GM19035 (cell line): ENCODE data around the gene PAK4.
"Not testable (repeated sequence)": the region's sequence is repeated elsewhere in the genome, so short reads cannot be mapped to it uniquely, and the experiment has no call there.

ENCODE experiments used
- ATAC-seq: cut with Tn5 transposase; IDR thresholded peaks from one replicate; pipeline ENCODE4 v1.9.1; 2021; ENCODE audit not compliant: unreplicated experiment

PAK4 gene

DNA sequence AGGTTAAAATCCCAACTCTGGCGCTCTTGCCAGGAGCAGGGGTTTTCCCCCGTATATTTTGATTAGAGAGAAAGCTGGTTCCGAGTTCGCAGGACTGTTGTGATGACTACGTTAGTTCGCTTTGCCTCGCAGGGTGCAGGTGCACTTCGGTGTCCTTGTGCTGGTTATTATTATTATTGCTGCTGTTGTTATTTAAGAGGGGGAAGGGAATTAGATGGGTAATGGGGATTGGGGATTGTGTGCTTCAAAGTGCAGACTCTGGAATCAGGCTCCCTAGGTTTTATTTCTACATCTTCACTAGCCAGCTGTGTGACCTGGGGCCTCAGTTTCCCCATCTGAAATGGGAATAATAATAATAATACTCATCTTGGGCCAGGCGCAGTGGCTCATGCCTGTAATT lies 26.2 kb upstream of the PAK4 start:
- no peak for ATAC-seq

DNA sequence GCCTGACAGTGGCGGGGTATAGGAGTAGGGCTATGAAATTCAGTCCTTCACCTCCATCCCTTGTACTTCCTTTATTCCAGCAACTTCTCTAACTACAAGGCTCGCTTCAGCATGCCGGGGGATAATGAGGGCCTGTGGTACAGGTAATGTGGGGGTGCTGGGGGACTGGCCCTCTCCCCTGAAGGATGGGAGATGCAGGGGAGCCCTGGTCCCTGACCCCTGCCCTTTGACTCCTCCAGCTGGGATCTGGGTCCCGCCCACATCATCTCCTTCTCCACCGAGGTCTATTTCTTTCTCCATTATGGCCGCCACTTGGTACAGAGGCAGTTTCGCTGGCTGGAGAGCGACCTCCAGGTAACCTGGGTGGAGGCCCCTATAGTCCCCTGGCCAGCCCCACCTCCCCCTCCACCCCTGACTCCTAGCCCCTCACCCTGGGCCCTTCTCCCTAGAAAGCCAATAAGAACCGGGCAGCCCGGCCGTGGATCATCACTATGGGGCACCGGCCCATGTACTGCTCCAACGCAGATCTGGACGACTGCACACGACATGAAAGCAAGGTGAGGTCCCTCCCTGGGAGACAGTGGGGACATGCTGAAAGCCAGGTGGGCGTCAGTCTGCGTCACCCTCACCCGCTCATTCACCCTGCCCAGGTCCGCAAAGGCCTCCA lies 25.0 kb upstream of the PAK4 start:
- ATAC-seq = no peak

DNA sequence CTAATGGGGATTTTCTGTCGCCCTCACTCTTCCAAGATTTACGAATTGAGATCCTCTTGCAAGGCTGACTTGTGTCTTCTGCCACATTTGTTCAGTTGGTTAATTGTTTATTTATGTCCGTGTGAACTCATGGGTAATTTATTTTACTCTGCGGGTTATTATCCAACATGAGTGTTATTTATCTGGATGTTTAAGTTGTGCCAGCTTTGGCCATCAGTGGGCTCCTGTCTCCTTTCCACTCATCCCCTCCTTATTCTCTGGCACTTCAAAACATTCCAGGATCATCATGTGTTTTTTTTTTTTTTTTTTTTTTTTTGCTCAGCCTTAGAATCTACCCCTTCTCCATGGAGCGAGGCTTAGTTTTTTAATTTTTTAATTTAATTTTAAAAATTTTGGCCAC lies 22.4 kb upstream of the PAK4 start:
- no peak for ATAC-seq

DNA sequence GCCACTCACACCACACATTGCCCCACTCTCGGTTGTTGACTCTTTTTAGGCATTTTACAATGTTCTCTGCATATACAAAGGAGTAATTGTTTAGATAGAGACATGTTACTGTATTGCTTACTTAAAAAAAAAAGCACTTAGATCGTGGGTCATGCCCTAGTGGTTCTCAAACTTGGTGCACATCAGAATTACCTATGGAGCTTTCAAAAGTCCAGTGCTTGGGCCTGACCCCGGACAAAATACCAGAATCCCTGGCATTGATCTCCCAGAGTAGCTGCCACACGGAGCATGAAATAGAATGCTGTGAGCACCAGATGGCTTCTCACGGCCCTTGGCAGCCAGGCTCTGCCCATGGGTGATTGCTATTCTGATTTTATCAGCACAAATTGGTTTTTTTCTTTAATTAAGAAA lies 21.4 kb upstream of the PAK4 start:
- ATAC-seq = no peak

DNA sequence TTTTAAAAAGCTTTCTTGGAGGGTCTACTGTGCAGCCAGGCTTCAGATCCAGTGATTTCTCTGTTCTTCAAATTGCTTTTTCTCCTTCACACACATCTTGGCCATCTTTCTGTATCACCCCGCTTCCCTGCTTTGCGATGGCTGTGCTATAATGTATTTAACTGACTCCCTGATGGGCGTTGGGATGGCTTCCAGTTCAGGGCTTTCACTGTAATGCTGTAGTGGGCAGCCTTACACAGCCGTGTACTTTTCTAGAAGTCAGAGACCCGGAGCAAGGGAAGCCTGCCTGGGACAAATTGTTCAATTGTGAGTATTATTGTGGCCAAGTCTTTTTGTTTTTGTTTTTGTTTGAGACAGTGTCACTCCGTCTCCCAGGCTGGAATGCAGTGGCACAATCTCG lies 19.4 kb upstream of the PAK4 start:
- ATAC-seq = no peak

DNA sequence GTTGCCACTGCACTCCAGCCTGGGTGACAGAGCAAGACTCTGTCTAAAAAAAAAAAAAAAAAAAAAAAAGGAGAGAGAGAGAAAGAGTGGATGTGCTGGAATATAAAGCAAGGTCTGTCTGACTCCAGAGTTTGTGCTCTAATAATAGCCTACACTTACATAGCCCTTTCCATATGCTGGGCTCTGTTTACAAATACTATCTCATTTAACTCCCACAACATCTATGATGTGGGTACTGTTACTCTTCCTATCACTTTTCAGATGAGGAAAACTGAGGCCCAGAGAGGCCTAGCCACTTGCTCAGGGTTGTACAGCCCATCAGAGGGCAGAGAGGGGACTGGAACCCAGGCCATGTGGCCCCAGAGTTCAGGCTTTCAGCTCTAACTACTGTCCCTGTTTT lies 15.9 kb upstream of the PAK4 start:
- no peak for ATAC-seq

DNA sequence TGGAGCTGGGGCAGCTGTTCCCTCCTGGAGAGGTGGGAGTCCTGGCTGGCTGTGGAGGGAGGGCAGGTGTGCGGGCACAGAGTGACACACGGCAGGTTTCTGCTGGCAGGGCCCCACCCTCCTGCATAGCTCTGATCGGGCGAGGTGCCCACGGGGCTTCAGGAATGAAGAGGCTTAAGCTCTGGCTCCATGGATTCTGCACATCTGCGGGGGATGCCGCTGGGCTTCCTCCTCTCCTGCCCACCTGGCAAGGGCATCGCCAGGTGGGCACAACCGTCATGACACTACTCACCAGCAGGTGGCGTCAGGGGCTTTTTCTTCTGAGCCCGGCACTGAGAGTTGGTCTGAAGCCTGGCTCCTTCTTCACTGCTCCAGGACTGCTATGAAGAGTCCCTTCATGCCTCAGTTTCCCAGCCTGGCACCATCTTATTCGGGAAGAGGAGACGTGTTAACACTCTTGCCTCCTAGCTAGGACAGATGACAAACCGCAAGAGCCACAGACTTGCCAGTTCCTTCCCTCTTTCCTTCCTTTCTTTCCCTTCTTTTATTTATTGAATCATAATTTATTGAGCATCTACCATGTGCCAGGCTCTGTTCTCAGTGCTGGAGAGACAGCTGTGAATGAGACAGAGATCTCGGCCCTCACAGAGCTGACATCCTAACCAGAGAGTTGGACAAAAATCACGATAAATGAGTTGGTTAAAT lies 15.2 kb upstream of the PAK4 start:
- ATAC-seq = no peak

DNA sequence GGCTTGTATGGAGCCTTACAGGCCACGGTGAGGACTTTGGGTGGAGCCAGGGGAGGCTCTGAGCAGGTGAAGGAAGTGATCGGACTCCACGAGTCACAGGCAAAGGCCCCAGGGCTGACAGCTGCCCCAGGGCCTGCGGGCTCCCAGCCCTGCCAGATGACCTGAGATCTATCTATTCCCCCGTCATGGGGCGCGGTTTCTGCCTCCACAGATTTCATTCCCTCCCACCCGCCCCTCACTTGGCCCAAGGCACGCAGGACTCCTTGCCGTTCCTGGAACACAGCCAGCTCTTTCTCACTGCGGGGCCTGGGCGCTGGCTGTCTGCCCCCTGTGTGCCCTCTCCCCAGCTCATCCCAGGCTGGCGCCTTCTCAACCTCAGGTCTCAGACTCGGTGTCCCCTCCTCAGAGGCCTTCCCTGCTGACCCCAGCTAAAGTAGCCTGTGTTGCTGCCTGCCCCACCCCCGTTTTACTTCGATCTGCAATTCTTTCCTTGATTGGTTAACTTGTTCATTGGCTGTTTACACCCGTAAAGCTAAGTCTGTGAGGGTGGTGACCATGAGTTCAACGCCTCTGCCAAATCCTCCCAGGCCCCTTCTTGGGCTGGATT lies 13.9 kb upstream of the PAK4 start:
- ATAC-seq = no peak

DNA sequence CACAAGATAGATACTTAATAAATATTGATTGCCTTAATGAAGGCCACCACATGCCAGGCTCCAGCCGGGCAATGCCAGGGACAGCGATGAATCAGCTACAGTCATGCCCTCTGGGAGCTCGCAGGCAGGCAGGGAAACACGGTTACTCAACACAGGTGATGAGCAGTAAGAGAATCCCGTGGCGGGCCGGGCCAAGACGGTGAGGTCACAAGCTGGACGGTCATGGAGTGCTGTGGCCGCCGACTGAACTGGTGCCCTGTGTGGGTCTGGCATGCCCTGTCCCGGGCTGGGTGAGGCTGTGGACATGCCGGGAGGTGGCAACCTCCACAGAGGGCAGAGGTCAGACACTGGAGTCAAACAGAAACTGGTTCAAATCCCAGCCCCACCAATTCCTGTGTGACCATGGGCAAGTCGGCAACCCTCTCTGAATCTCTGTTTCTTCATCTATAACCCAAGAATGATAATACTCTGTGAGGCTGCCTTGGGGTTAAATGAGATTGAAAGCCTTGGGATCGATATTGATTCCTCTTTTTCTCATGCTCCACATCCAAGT lies 13.2 kb upstream of the PAK4 start:
- ATAC-seq = no peak

DNA sequence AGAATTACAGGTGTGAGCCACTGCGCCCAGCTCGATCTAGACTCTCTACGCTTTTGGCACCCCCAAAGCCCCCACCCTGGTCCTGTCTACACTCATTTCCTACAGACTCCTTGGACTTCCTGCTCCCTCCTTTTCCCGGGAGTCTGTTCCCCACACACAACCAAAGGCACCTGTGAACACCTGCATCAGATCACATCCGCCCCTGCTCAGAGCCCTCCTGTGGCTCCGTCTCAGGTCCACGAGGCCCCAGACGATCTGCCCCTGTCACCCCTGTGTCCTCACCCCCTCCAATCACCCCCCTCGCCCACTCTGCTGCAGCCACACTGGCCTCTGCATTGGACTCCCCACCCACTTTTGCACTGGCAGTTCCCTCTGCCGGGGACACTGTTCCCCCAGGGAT lies 12.4 kb upstream of the PAK4 start:
- ATAC-seq = no peak

DNA sequence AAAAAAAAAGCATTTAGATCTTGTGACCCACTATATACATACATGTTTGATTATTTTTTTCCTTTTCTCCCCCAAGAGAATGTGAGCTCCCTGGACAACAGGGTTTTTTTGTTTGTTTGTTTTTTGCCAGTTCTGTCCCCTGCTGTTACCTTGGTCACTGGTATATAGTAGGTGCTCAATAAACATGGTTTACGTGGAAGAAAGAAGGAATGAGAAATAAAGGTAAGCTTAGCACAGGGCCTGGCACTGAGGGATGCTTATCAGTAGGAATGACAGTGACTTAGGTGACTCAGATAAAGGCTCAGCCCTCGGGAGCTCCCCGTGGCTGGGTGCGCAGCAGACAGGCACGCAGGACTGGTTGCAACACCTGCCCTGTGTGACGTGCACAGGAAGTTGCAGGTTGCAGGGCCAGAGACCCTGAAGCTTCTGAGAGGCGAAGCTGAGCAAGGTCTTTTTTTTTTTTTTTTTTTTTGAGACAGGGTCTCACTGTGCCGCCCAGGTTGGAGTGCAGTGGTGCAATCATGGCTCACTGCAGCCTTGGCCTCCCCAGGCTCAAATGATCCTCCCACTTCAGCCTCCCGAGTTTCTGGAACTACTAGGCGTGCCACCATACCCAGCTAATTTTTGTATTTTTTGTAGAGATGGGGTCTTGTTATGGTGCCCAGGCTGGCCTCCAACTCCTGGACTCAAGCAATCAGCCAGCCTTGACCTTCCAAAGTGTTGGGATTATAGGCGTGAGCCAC lies 10.3 kb upstream of the PAK4 start:
- no peak for ATAC-seq

DNA sequence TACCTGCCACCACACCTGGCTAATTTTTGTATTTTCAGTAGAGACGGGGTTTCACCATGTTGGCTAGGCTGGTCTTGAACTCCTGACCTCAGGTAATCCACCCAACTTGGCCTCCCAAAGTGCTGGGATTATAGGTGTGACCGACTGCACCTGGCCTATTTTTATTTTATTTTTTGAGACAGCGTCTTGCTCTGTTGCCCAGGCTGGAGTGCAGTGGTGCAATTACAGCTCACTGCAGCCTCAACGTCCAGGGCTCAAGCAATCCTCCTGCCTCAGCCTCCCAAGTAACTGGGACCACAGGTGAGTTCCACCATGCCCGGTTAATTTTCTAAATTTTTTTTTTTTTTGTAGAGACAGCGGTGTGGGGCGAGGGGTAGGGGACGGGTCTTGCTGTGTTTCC lies 8.6 kb upstream of the PAK4 start:
- ATAC-seq = not testable (repeated sequence)

DNA sequence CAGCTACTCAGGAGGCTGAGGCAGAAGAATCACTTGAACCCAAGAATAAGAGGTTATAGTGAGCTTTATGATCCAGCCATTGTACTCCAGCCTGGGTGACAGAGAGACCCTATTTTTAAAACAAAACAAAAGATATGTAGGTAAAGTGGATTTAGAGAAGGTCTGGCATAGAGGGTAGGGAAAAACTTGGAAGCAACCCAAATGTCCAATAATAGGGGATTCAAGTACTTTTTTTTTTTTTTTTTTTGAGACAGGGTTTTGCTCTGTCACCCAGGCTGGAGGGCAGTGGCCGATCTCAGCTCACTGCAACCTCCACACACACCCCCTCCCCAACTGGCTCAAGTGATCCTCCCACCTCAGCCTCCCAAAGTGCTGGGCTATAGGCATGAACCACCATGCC lies 5.8 kb upstream of the PAK4 start:
- no peak for ATAC-seq

DNA sequence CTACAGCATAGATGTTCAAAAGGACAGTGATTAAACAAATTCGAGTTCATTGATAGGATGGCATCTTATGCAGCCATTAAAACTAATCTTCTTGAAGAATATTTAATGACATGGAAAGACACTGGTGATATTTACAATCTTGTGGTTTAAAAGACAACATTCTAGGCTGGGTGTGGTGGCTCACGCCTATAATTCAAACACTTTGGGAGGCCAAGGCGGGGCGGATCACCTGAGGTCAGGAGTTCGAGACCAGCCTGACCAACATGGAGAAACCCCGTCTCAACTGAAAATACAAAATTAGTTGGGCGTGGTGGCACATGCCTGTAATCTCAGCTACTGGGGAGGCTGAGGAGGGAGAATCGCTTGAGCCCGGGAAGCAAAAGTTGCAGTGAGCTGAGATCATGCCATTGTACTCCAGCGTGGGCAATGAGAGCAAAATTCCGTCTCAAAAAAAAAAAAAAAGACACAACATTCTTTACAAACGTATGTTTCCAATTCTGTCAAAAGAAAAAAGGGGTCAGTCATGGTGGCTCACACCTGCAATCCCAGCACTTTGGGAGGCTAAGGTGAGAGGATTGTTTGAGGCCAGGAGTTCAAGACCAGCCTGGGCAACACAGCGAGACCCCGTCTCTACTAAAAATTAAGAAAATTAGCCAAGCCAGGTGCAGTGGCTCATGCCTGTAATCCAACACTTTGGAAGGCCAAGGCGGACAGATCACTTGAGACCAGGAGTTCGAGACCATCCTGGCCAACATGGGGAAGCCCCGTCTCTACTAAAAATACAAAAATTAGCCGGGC lies 2.5 kb upstream of the PAK4 start:
- ATAC-seq = no peak

DNA sequence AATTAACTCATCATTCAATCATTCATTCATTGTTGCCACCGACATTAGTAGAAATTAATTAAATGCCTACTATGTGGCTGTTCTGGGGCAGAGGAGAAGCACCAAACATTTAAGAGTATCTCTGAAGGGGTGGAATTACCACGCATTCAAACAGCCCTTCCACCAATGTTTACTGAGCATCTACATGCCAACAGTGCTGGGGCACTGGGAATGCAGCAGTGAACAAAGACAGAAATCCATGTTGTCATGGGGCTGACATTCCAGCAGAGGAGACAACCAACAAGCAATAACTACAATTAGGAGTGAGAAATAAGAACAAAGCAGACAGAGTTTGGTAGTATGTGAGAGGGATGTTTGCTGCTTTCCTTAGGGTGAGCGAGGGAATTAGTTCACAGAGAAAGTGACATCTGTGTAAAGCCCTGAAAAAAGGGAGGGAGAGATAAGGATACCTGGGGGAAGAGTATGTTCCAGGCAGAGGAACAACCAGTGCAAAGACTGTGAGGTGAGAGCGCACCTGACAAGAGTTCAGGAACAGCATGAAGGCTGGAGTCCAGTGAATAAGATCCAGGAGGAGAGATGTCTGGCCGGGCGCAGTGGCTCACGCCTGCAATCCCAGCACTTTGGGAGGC lies 1.3 kb upstream of the PAK4 start:
- no peak for ATAC-seq

DNA sequence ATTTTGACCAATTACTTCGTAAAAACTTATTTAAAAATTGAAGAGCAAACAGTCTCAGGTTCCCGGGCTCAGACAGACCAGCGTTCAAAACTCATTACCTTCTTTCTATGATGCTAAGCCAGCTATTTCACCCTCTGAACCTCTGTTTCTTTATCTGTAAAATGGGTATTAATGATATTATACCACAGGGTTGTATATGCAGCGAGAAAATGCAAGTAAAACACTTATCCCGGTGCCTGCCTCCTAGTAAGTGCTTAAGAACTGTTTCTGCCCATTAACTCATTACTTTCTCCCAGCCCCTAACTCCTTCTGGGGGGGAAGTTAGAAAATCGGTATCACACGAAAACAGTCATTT lies 410 bp upstream of the PAK4 start:
- no peak for ATAC-seq

DNA sequence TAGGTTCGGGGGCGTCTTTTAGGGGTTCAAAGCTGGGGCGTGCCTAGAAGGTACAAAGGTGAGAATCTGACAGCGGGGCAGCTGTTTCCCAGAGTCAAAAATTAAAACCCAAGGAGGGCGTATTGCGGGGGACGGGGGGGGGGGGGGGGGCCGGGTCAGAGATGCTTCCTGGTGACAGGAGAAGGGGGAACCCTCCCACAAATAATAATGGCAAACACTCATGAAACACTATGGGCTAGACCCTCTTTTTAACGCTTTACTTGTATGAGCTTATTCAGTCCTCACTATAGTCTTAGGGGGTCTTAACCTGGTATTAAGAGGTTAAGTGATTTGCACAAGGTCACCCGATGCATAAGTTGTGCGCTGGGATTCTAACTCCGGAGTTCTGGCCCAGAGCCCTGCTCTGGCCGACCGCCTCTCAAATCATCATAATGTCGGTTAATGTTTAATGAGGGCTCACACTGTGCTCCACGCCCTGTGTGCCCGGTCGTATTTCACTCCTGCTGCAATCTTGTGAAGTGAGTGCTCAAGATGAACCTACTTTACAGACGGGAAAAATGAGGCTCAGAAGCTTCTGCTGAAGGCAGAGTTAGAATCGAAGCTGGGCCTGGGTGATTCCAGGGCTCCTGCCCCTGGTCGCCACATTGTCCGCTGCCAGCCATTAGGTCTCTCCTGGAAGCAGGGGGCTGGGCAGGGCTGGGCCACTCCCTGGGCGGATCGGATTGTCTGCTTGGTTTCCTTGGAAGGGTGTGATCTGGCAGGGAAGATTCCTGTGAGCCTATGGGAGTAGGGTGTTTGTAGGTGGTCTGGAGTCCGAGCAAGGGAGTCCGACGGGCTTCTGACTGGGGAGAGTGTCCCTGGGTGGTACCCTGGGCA lies 964 bp downstream of the PAK4 start:
- ATAC-seq = no peak

DNA sequence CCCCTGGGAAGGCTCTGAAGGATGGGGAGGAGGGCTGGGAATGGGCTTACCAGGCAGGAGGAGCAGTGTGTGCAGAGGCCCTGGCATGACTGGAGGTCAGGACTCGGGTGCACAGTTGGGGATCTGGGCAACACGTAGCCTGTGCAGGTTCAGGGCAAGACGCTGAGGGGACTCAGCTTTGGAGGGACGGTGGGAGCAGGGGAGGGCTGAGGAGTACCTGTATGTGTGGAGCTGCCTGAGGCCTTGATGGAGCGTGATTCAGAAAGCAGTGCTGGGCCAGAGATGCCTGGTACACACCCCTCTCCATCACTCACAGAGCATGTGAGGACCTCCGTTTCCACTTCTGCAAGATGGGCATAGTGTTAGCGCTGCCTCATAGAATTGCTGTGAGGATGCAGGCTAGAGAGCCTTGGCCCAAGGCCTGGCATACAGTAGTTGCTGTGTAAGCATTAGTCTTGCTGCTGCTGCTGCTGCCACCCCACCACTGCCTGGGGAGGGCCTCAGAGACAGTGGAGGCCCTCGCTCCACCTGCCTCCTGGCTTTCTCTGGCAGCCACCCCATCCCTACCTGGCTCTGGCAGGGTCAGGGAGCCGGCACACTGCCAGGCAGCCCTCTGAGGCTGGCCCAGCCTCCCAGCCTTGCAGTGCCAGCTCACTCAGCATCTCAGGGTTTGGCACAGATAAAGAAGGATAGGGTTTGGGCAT lies 2.4 kb downstream of the PAK4 start:
- no peak for ATAC-seq
